ENCODE data around the gene SPRYD3. TPM values are rescaled to one million over a fixed set of nuclear protein-coding genes. Genes with fewer than 3 reads are reported as not detected.
A peak's percentile ranks its signal among the peaks of the same experiment; 100 is the strongest.

Gene SPRYD3
- total and polyA plus RNA-seq, 12 donors = 20.5 to 63.9 (median 47.4) TPM

GRCh38 chr12:53044896-53045695 lies 34.1 kb downstream of the SPRYD3 start:
- H3K4me1 ChIP-seq = peaks cover 23 to 68% (median 57%) of the 10 kb centered on the region in 9 donors
- 55 to 62% methylated on average over 4 of the region's 4 CpGs for WGBS, 2 donors
- H3K4me3 ChIP-seq = peak overlapping the region in 8 of 10 donors; percentile 49 to 84 (median 76)
- peaks cover 0 to 27% (median 3%) of the 10 kb centered on the region in 9 donors for H3K36me3 ChIP-seq
- DNase-seq (peak in 1 of 2 donors; percentile 5), ATAC-seq (no peak)
- H3K27me3 ChIP-seq = peaks cover 0 to 5% (median 0%) of the 10 kb centered on the region in 7 donors
- H3K9me3 ChIP-seq = no peaks in the 10 kb centered on the region
- intact Hi-C loops (cut with DNase I) = loop anchor here in 2 of 10 donors (5.0 kb wide), 1 partner anchor 38 kb away; the partner anchor contains the start of gene EIF4B (in 2 of the 2)
- no peak for TF ChIP-seq CTCF (IDR thresholded peaks at IDR 0.05)
- H3K27ac ChIP-seq = peak overlapping the region; percentile 93 to 100 (median 99)

- H3K27me3 ChIP-seq = peaks cover 0 to 5% (median 0%) of the 10 kb centered on the region in 7 donors
- peak overlapping the region in 2 of 10 donors; percentile 1 to 79 for H3K4me3 ChIP-seq
- TF ChIP-seq CTCF (IDR thresholded peaks at IDR 0.05) = no peak
- DNase-seq (peak in 1 of 2 donors; percentile 62), ATAC-seq (no peak)
- H3K27ac ChIP-seq = peak overlapping the region in 9 of 10 donors; percentile 2 to 100 (median 99)
- intact Hi-C loops (cut with DNase I) = no loop called here
- H3K36me3 ChIP-seq = peaks cover 0 to 37% (median 11%) of the 10 kb centered on the region in 9 donors
- WGBS, 2 donors = 46 to 54% methylated on average over 10 of the region's 10 CpGs
- no peaks in the 10 kb centered on the region for H3K9me3 ChIP-seq
- H3K4me1 ChIP-seq = peaks cover 25 to 63% (median 60%) of the 10 kb centered on the region in 9 donors
Observed at GRCh38 chr12:53044052-53044581, 35.1 kb downstream of the SPRYD3 start.

- peaks cover 27 to 63% (median 60%) of the 10 kb centered on the region in 9 donors for H3K4me1 ChIP-seq
- H3K9me3 ChIP-seq = no peaks in the 10 kb centered on the region
- 70 to 77% methylated on average over 7 of the region's 7 CpGs for WGBS, 2 donors
- peaks cover 0 to 5% (median 0%) of the 10 kb centered on the region in 7 donors for H3K27me3 ChIP-seq
- H3K4me3 ChIP-seq = no peak overlapping the region
- H3K36me3 ChIP-seq = peaks cover 0 to 50% (median 17%) of the 10 kb centered on the region in 9 donors
- DNase-seq (no peak), ATAC-seq (no peak)
- intact Hi-C loops (cut with DNase I) = no loop called here
- peak overlapping the region in 5 of 10 donors; percentile 93 to 100 (median 99) for H3K27ac ChIP-seq
- TF ChIP-seq CTCF (IDR thresholded peaks at IDR 0.05) = no peak
Observed at GRCh38 chr12:53042607-53043454, 36.4 kb downstream of the SPRYD3 start.

GRCh38 chr12:53039851-53040250 lies 39.3 kb downstream of the SPRYD3 start:
- Histone ChIP-seq H3K27me3 (no peaks in the 10 kb centered on the region), H3K4me1 (peaks cover 16 to 46% (median 39%) of the 10 kb centered on the region in 9 donors), H3K27ac (peak overlapping the region in 3 of 10 donors; percentile 52 to 81 (median 54)), H3K9me3 (no peaks in the 10 kb centered on the region), H3K36me3 (peaks cover 0 to 80% (median 37%) of the 10 kb centered on the region in 9 donors), H3K4me3 (no peak overlapping the region)
- TF ChIP-seq CTCF (IDR thresholded peaks at IDR 0.05) = no peak
- intact Hi-C loops (cut with DNase I) = loop anchor here in 1 of 10 donors (5.0 kb wide), 1 partner anchor 57 kb away; the partner anchor contains the start of gene IGFBP6
- DNase-seq = no peak
- no peak for ATAC-seq
- WGBS, 2 donors = 80 to 90% methylated on average over 4 of the region's 4 CpGs
